GM21825 (cell line): ENCODE measurements around the gene RPLP2.

ENCODE experiments used
- ATAC-seq: cut with Tn5 transposase; IDR thresholded peaks from one replicate; pipeline ENCODE4 v1.9.1; 2021; ENCODE audit warnings: mild to moderate bottlenecking, moderate library complexity; ENCODE audit not compliant: unreplicated experiment

RPLP2 gene

DNA sequence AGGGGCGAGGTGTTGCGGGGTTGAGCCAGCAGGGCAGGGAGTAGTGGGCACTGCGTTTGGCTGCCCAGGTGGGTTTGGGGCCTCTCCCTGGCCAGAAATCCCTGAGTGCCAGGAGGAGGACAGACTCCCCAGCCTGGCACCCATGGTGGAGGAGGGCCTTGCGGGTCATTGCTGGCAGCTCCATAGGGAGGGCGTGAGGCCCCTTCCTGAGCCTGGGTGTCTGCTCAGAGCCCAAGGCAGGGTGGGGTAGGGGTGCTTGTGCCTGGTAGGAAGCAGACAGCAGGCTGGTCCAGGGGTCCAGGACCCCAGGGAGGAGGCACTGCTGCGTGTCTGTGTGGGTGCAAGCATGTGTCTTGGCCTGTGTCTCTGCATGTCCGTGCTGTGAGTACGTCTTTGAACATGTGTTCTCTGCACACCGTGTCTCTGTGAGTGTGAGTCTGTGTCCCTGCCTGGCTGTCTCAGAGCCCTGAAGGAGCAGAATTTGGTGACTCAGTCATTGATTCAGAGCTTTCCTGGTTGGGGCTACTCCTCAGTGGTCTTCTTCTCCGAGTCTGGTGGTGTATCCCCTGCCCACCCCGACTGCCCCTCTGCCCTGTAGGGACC is 36.8 kb downstream of the RPLP2 start:
- no peak for ATAC-seq

DNA sequence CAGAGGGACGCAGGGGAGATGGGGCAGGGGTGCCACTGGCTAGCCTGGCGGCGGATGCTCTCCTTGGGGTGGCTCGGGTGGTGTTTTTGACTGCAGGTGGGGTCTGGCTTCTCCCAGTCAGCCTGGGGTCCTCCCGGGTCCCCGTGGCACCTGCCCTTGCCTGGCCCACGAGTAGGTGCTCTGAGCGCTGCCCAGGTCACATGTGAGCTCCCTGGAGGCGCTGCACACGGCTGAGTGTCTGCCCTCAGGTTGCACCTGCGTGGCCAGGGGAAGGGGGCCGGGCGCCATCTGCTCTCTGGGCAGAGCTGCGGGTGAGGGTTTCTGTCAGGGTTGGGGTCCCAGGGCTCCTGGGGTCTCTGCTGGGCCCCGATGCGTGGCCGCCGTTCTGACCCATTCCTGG is 38.1 kb downstream of the RPLP2 start:
- no peak for ATAC-seq

DNA sequence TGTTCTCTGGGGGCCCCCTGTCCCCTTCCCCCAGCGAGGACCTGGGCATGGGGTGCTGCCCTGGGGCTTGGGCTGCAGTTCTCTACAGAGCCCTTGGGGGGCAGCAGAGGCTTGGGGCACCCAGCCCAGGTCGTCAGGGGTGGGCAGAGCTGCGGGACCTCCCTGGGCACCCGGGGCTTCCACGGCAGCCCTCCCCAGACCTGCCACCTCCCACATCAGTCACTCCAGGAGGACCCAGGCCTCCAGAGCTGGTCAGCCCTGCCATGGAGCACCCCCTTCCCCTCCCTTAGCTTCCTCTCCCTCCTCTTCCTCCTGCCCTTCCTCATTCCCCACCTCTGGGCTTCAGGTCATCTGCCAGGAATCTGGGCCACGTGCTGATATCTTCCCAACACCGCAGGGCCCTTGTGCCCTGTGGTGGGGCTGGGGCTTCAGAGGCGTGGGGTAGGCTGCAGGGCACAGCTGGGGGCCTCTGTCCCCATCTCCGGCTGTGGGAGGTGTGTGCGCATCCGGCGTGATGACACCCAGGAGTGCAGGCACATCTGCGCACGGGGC is 38.7 kb downstream of the RPLP2 start:
- no peak for ATAC-seq

DNA sequence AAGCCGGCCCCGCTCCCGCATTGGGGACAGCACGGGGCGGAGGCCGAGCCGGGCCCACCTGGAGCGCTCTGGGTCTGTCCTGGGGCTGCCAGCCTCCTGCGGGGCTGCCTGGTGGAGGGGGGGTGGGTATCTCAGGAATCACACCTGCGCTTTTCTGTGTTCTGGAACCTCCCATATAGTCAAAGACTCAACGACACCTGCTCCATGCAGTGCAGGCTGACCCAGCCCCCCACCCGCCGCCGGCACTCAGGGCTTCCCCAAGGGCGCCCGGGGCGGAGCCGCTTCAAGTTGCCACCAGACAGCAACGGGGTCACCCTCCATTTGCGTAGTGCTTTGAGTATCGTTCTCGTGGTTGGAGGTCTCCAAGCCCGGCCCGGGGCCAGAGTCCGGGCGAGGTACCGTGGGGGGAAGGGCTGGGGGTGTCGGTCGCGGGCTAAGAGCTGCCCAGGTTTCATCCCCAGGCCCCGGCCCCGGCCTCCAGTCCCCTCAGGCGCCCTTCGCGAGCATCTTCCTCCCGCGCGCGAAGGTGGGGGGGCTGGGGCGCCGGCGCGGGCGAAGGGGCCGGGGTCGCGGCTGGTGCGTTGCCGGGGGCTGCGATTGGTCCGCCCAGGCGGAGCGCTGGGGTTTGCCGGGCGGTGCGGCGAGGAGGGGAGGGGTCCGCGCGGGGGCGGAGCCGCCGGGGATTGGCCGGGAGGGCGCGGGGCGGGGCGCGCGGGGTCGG is 39.5 kb downstream of the RPLP2 start:
- ATAC-seq = no peak

DNA sequence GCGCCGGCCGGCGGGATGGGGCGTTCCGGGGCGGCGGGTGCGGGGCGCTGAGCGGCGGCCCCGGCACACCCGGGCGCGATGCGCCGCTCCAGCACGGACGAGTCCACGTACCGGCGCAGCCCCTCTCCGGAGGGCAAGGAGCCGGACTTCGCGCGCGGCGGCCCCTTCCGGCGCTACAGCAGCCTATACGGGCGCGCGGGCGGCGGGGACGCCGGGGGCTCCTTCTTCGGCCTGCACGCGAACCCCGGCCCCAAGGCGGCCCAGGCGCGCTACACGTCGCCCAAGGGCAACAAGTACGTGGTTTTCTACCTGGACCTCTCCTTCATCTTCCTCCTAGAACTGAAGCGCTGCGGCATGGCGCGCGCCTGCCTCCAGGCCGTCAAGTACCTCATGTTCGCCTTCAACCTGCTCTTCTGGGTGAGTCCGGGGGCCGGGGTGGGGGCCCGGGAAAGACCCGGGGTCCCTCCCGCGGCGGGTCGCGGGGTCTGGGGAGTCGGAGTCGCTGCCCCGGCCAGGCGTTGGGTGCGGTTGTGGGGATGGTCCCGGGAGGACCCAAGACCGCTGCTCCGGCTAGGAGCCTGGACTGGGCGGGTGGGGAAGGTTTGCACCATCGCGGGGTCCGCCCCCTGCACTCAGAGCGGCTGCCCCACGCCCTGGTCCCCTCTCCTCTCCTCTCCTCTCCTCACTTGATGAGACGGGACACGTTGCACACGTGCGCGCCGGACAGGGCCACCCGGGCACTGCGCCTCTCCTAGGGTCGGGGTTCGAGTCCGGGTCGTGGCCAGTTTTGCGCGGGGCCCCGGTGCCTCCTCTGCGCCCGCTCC is 40.4 kb downstream of the RPLP2 start:
- no peak for ATAC-seq

DNA sequence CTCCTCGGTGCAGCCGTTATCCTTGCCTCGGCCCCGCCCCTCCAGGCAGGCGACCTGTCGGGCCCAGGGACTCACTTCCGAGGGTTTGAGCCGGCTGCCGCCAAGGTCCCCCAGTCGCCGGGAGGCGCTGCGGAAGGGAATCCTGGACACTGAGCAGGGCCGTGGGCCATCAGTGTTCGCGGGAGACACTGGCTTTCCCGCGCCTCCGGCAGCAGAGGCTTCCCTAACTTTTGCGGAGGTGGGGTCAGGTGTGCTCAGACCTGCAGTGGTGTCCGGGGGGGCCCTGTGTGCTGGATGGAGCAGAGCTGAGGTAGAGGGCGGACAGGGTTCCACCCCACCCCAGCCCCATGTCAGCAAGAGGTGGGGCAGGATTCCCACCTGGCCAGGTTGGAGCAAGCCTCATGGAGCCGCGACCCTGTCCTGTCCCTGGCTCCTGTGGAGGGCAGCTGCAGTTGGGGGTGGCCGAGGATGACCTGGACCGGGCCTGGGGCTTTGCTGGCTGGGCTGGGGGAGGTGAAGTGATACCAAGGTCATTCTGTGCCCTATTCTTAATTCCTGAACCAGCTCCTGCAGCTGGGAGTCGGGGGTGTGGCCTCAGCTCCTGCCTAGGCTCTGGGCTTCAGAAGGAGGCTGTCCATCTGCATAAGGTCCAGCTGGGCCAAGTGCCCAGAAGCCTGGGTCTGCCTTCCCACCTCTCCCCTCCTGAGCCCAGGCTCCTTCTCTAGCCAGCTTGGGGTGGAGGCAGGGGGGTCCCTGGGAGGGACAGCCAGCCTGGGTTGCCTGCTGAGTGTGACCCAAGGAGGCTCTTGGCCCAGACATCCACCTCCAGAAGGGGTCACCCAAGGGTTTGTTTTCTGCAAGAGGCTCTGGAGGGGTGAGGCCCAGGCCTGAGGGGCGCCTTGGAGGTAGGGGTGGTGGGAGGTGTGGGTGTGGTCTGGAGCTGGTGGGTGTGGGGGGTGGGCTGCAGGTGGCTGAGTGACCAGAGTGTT is 41.3 kb downstream of the RPLP2 start:
- no peak for ATAC-seq

DNA sequence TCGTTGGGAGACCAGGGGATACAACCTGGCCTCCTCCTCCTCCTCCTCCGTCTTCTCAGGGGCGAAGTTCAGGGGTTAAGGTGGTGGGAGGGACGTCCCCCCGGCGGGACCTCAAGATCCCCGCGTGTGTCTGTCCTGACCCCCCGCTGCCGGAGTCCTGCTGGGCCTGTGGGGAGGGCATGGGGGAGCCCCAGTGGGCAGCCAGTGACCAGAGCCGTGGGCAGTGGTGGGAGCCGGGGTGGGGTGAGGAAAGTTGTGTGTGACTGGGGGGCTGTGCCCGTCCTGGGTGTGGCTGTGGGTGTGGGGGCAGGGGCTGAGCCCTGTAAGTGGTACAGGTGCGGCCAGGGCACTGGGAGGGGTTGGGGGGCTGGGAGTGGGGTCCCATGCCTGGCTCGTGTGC is 43.0 kb downstream of the RPLP2 start:
- no peak for ATAC-seq

DNA sequence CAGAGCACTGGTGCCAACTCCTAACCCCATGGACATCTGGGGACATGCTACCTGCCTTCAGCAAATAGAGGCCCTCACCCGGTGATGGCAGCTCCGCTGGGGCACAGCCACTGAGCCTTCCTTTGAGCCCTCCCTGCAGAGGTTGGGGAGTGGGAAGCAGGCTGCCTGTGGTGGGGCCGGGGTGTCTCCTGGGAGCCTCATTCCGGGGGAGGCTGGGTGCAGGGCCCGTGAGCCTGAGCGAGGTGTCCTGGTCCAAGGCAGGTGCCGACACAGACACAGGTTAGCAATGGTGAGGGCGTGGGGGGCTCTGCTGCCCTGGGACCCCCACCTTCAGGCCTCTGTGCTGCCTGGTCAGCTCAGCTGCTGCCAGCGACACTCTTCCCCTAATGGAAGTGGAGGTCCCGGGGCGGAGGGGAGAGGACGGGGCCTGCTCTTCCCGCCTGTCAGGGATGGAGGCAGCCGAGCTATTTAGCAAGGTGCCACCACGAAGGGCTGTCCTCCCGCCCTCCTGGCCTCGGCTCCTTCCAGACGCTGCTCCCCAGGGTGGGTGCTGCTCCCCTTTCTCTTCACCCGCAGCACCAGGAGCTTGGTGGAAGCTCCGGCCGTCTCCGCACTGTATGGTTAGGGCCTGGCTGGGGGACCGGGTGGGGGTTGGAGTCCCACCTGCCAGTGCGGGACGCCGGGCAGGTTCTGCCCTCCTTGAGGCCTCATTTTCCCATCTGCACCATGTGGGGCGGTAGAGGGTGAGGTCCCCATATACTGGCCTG is 44.1 kb downstream of the RPLP2 start:
- ATAC-seq = no peak

DNA sequence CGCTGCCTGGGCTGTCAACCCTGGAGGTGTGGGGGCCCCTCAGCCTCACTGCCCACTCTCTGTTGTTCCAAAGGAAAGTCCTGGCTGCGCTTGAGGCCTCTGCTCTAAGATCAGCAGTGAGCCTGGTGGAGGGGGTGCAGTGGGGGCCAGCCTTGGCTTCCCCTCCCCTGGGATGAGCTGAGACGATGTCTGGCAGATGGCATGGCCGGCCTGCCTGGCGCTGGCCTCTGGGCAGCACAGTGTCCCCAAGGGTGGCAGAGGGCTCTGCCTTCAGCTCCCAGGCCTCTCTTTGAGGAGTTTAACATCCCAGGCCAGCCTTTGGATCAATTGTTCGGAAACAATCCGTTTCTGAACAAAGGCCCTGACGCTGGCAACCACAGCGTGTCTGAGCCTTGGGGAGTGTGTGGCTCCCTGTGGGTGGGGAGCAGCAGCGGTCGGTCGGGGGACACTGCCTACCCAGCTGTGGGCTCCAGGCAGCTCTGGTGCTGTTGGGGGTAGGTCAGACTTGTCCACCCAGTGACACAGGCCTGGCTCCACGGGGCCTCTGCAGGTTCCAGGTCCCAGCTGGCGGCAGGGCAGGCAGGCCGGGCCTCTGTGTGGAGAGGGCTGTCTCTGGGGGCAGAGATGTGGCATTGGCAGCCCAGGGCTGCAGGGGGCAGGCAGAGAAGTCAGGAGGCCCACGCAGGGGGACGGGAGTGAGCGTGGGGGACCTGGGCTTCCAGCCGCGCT is 45.0 kb downstream of the RPLP2 start:
- ATAC-seq = no peak

DNA sequence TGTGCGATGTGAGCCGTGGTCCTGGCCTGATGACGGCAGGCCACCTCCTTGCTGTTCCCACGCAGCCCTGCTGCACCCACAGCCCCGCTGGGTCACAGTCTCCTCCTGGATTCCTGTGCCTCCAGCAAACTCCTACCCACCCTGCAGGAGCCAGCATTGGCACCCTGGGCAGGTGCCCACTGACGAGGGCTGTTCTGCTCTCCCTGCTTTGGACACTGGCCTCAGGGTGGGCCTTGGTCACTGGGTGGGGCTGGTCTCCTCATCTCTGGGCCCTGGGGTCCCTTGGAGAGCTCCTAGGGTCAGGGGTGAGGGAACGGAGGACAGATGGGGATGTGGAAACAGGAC is 45.5 kb downstream of the RPLP2 start:
- ATAC-seq = no peak

DNA sequence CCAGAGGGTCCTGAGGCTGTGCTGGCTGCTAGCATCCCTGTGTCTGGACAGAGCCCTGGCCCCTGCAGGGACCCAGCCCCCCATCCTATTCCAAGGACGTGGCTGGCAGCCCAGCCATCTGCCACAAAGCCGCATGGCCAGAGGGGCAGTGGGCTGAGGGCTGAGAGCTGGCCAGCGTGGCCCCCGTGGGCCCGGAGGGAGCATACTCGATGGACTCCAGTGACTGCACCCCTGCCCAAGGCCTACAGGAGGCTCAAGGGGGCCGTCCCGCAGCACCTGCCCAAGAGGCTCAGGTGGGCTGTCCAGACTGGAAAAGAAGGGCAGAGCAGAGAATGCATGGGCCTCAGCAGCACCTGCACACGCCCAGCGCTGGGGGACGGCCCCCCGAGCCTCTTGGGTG is 46.0 kb downstream of the RPLP2 start:
- ATAC-seq = no peak

DNA sequence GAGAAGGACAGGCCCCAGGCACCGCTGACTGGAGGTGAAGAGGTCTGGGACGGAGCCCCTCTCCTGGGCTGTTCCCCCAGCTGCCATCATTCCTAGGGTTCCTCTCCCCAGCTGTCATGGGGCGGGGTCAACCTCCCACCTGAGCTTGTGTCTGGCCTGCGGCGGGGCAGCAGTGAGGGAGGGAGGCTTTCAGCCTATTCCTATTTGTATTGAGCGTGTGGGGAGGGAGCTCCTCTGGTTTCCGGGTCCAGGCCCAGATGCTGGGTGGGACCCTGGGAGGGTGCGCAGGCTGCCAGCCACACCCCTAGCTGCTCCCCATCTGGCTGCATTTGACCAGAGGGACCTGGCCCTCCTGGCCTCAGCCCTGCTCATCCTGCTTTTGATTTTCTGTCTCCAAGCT is 46.6 kb downstream of the RPLP2 start:
- ATAC-seq = no peak

DNA sequence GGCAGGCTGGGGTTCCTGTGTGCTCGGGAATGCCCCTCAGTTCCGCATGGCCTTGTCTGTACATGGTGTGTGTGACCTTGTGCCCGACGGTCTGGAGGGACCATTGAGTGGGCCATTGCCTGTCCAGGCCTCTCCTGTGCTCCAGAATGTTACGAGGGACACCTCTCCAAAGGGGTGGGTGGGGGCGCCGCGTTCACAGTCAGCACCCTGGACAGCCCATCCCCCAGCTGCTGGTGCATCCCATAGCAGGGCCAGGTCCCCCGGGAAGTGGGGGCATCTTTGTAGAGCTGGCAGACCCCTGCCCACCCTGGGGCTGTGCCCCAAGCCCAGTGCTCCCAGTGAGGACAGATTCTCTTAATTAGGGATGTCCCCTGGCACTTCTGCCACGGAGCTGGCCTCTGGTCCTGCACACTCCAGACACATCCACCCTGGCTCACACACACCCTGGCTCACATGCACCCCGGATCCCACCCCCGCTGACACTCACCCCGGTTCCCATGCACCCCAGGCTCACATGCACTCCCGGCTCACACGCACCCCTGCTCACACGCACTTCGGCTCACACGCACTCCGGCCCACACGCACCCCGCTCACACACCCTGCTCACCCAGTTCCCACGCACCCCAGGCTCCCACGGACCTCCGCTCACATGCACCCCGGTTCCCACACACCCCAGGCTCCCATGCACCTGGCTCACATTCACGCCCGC is 48.4 kb downstream of the RPLP2 start:
- ATAC-seq = no peak

DNA sequence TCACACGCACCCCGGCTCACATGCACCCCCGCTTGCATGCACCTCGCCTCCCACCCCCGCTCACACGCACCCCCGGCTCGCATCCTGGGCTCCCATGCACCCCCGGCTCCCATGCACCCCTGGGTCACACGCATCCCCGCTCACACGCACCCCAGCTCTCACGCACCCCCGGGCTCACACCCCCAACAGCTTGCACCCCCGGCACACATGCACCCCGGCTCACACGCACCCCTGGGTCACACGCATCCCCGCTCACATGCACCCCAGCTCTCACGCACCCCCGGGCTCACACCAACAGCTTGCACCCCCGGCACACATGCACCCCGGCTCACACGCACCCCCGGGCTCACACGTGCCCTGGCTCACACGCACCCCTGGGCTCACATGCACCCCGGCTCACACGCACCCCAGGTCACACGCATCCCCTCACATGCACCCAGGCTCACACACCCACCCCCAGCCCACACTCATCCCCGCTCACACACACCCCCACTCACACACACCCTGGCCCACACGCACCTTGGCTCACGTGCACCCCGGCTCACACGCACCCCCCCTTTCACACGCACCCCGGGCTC is 49.1 kb downstream of the RPLP2 start:
- ATAC-seq = no peak

DNA sequence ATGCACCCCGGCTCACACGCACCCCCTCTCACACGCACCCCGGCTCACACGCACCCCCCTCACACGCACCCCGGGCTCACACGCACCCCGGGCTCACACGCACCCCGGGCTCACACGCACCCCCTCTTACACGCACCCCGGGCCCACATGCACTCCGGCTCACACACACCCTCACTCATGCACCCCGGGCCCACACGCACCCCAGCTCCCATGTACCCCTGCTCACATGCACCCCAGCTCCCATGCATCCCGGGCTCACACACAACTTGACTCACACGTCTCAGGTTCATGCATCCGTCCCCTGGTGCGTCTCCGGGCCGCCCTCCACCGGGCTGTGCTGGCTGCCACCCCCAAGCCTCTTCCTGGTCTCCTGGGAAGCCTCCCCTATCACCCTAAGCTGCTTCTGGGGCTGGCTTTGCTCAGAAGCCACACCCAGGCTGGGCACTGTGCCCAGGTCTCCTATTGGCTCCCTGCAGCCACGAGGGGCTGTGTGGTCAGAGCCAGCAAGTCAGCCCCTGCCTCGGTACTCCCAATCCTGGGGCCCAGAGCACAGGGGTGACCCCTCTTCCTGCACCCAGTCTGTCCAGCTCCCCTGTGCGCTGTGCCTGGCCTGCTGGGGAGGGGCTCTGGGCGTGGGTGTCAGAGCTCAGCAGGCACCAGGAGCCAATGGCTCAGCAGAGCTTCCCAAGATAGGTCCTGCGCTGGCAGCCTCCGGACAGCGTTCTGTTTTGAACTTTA is 49.8 kb downstream of the RPLP2 start:
- ATAC-seq = no peak

DNA sequence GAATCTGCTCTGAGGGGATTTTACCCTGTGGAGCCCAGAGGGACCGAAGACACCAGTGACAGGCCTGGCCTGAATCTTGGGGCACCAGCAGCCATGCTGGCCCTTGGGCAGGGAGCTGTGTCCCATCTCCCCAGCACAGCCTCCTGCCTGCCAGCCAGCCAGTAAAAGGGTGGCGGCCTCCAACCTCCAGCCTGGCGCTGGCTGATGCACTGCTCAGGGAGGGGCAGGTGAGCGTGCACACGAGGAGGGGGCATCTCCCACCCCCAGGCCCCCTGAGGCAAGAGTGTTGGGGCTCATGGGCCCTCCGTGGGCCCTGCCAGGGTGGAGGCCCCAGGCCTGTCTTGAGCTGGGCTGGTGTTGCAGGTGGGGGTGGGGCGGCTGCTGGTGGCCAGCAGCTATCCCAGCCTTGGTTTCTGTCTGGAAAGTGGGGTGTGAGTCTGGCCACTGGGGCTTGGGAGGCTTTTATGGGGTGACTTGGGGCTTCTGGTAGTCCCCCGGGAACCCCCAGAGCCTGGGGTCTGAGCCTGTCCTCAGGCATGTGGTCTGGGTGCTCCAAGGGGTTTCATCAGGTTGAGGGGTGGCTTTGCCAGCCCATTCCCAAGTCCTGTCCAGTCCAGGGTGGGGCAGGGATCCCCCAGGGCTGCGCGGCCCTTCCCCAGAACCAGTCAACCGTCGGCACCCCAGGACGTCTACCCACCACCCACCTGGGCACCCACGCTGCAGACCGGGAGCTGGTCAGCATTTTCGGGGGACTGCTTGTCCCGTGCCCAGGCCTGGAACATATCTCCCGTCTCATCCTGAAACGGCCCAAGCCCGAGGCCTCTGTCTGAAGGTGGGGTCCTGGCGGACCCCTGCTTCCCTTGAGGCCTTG is 50.7 kb downstream of the RPLP2 start:
- ATAC-seq = no peak

DNA sequence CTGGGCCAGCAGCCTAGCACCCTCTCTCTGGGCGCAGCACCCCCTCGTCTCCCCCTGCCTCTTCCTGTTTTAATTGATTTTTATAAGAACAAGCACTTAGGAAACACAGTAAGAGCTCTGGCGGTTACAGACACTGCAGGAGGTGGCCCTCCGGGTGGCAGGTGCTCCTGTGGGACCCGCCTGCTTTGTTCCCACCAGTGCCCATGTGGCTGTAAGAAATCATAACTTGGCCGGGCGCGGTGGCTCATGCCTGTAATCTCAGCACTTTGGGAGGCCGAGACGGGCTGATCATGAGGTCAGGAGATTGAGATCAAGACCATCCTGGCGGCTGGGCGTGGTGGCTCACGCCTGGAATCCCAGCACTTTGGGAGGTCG is 51.3 kb downstream of the RPLP2 start:
- ATAC-seq = no peak
